GM19452 (cell line): ENCODE measurements around the gene DDR1.
A peak's percentile ranks its signal among the peaks of the same experiment; 100 is the strongest.
"Not testable (repeated sequence)": the region's sequence is repeated elsewhere in the genome, so short reads cannot be mapped to it uniquely, and the experiment has no call there.

Source experiments
- ATAC-seq: cut with Tn5 transposase; IDR thresholded peaks from one replicate; pipeline ENCODE4 v1.9.1; 2021; ENCODE audit not compliant: unreplicated experiment

Gene DDR1

DNA sequence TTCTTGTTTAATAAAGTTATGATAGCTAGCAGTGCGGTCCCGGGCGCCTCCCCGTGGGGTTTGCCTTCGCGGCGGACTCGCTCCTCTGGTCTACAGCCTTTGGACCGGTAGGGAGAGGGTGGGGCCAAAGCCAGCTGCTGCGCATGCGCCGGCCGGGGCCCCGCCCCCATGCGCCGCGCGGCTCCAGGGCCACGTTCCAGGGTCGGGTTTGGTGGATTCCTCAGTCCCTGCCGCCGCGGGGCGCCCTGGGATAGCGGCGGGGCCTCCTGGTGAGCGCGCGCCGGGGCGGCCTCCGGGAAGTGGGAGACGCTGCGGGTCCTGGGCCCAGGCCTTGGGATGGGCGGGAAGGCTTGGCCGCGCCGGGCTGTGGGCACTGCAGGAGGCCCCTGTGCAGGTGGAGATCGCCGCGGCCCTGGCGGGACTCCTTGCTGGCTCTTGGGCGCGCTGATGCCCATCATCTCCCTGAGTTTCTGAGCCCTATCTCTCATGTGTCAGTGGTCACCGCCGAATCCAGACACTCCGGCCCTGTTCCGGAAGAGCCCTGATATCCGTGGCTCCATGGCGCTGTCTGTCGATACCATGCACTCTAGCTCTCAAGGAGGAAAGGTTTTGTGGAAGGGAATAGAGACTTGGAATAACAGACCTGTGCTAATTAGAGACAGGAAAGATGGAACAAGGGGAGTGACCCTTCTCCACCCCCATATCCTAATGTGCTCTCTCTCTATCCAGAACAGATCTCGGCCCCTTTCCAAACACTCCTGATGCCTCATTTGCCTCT, 29.9 kb downstream of the DDR1 start, which contains the start of gene VARS2:
Gene VARS2, plus strand, starts transcription at position 163 of the 778 bp plus-strand sequence. Its CDS starts 599 bp downstream, at position 762.
- peak; percentile 74 for ATAC-seq

DNA sequence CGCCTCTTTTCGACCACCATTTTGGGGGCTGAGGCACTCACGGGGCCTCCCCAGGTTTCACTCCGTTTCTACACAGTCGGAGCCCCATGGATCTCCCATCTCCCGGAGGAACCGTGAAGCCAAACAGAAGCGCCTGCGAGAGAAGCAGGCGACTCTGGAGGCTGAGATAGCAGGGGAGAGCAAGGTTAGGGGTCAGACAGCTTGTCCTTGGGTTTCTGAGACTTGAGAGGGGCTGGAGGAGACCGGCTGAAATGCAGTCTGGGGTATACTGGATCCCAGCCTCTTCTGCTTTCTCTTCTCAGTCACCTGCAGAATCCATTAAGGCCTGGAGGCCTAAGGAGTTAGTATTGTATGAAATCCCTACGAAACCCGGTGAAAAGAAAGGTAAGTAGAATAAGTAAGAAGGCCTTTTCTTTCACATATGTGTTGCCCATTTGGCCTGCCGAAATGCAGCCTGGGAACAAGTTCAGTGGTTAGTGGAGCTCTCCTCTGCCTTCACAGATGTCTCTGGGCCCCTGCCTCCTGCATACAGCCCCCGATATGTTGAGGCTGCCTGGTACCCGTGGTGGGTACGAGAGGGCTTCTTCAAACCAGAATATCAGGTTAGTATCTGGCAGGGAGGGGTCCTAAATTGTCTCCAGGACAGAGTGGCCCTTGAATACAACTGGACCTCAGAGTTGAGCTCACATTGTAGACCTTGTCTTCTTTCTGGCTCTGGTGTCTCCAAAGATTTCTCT, 30.7 kb downstream of the DDR1 start:
- ATAC-seq: no peak

DNA sequence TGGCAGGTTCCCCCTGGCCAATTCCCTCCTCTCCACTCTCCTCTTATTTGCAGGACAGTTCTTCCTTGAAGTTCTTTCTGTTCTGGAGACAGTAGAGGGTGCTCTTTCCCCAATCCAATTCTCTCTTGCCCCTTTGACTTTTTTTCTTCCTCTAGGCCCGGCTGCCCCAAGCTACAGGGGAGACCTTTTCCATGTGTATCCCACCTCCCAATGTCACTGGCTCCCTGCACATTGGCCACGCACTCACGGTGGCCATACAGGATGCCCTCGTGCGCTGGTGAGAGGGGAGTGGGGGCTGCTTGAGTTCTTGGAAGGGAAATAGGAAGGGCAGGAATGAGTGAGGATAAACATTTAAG, 31.2 kb downstream of the DDR1 start:
- ATAC-seq: no peak

DNA sequence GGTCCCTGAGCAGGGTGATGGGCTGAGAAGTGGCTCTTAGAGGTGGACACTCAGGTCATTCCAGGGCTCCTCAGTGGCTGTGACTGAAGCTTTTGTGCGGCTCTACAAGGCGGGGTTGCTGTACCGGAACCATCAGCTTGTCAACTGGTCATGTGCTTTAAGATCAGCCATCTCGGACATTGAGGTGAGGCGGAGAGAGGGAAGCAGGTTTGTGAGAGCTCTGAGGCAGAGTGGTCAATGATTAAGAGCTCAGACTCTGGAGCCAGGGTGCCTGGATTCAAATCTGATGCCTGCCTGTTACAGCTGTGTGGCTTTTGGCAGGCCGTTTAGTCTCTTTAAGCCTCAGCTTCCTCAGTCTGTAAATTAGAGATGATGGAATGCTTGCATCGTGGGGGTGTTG, 32.7 kb downstream of the DDR1 start:
- ATAC-seq: no peak

DNA sequence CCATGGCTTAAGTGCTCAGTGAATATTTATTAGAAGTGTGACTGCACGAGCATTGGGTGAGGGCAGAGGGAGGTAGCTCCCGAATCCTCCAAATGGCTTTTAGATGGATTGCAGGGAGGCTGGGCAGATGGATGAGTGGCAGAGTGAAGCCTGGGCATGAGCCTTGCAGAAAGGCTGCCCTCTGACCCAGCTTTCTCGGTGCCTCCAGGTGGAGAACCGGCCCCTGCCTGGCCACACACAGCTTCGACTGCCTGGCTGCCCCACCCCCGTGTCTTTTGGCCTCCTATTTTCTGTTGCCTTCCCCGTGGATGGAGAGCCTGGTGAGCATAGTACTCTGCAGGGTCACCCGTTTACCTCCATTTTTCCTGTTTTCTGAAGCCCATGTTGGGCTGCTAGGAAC, 33.2 kb downstream of the DDR1 start:
- ATAC-seq: no peak

DNA sequence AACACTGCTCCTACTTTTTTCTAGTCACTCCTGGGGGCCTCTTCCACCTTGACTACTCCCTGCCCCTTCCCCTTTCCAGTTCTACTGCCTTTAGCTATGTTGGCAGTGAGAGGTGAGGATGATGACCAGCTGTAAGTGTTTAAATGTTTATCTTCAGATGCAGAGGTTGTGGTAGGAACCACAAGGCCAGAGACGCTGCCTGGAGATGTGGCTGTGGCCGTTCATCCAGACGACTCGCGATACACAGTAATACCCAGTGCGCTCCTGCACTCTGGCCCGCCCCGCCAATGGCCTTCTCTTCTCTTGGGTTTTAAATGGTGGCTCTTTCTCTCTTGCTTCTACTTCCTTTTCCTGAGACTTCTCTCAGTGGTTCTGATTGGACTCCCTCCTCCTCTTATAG, 34.4 kb downstream of the DDR1 start:
- ATAC-seq: no peak

DNA sequence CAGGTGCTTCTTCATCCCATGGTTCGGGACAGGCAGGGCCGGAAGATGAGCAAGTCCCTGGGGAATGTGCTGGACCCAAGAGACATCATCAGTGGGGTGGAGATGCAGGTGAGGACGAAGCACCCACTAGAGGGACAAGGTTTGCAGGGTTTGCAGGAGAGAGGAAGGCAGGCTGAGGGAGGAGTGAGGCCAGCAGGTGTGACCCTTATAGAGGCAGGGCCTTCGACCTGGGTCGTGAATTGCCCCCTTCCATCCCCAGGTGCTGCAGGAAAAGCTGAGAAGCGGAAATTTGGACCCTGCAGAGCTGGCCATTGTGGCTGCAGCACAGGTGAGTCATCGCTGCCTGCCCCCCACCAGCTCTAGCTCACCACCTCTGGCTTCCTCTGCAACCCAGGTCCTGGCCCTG, 38.1 kb downstream of the DDR1 start:
- ATAC-seq: no peak

DNA sequence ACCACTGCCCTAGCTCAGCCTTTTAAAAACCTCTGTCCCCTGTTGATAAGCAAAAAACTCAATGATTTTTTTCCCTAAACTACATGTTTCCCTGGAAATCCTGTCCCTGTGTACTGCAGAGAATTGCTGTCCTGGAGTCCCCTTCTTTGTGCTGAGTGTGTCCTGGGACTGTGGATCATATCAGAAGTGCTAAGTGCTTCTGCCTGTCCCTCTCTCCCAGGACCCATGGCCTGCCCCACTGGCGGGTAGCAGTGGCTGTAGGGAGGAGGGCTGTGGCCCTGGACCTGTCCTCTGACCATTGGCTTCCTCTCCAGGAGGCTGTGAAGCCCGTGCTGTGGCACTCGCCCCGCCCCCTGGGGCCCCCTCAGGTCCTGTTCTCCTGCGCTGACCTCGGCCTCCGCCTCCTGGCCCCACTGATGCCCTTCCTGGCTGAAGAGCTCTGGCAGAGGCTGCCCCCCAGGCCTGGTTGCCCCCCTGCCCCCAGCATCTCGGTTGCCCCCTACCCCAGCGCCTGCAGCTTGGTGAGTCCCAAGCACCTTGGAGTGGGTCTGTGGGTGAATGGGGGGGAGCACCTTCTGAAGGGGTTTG, 39.8 kb downstream of the DDR1 start:
- not testable (repeated sequence) for ATAC-seq

DNA sequence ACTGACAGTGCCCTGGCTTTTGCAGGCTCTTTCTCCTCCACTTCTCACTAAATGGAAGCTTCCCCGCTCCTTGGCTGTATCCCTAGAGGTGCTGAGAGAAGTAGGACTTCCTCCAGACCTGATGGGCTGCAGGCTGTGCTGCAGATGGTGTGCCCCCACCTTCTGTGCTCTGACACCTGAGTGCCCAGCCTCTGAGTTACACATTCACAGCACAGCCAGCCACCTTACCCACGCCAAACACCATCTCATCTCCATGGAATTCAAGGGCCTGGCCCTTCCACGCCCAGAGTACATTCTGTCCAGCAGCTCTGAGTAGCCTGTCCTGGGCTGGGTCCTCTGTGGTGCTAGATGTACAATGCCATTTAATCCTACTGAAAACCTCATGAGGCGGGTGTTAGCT, 42.3 kb downstream of the DDR1 start:
- no peak for ATAC-seq

DNA sequence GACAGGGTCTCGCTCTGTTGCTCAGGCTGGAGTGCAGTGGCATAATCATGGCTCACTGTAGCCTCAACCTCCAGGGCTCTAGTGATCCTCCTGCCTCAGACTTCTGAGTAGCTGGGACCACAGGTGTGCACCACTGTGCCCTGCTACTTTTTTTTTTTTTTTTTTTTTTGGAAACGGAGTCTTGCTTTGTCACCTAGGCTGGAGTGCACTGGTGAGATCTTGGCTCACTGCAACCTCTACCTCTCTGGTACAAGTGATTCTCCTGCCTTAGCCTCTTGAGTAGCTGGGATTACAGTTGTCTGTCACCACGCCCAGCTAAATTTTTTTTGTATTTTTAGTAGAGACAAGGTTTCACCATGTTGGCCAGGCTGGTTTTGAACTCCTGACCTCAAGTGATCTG, 42.8 kb downstream of the DDR1 start:
- ATAC-seq: not testable (repeated sequence)

DNA sequence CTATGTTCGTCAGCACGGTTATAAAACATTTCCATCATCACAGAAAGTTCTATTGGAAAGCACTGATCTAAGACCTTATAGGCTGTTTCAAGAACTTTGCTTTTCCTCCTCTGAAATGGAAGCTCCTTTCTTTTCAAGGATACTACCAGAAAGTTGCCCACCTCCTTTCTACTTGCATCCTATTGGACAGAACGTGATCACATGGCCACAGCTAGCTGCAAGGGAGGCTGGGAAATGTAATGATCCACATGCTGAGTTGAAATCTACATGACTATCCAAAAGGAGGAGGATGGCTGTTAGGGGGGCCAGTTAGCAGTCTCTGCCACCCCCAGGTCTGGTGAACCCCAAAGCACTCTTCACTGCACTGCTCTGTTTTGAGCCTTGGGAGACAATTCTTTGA, 44.4 kb downstream of the DDR1 start:
- no peak for ATAC-seq

DNA sequence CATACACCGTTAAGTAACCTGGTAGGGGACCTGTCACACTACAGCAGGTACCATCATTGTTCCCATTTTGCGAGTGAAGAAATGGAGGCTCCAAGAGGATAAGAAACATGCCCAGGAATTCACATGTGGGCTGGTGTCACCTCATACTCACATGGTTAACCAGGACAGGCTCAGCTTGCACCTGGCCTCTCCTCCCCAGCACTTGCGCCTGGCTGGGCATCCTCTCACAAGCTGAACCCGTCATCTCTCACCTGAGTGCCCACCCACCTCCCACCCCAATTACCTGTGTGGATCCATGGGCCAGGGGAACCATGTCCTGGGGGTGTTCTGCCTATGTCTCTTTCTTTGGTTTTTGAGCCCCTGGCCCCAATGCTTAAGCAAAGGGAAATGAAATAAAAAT, 46.2 kb downstream of the DDR1 start:
- ATAC-seq: no peak

DNA sequence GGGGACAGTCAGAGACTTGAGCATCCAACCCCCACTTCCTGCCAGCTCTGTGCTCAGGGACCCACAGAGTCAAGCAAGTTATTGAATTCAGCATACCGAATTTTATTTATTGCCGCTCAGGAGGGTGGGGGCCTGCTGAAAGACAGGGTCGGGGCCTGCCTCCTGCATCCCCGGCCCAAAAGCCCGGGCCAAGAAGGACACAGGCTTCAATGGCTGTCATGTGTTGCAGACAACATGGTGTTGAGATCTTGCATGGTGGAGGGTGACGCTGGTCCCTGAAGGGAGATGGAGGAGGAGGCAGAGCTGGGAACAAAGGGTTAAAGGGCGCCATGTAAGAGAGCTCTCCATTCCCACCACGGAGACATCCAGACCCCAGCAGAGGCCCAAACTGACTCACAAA, 47.0 kb downstream of the DDR1 start:
- ATAC-seq: no peak

DNA sequence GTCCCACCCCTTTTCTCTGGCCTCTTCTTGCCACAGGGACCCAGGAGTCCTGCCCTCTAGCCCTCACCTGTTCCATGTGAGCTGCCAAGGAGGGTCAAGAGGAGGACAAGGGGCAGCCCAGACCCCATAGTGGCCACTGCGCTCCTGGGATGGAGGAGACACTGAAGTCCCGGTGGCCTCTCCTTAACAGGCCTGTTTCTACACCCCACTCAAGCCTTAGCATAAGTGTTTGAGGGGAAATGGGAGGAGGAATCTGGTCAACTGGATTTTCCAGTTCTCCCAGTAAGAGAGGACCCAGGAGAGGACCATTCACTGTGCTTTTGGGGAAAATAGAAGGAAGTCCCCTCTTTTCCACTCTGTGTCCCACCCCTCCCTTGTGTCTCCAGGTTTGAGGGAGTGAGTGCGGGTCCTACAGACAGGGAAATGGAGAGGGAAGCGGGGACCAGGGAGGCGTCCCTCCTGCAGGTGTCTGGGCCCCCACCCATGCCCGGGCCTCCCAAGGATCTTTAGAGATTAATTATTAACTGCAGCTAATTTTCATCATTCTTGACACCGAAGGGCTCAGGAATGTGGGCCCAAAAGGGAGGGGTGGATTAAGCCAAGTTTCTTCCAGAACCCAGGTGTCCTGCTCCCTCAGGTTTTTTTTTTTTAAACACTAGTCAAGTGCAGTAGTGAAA, 47.8 kb downstream of the DDR1 start, which contains the start of gene SFTA2:
Gene SFTA2, minus strand, starts transcription at position 202 of the 677 bp plus-strand sequence. Its CDS starts 74 bp downstream, at position 128.
- ATAC-seq: no peak

DNA sequence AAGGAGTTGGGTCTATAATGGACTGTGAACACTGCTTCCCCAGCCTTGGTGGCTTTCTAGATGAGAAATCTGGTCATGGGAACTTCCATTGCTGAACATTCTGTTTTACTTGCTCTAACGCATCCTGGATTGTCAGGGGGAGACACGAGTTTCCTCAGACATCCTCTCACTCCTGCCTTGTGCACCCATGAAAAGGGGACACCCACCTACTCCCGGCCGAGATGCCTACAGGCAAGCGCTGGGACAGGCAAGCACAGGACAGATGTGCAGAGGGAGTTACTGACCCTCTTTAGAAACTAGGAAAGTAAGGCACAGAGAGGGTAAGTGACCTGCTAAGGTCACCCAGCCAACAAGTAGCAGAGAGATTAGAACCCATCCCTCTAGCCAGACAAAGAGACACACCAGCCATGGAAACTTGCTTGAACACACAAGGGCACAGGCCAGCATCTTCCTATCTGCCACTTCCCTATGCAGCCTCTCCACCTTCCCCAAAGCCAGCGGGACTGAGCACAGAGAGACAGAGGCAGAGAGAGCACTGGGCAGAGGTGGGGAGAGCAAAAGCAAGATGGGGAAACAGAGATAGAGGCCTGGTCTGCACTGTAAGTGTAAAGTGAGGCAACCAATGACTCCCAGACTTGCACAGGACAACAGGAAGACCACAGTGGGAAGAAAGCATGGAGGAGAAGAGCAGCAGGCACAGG, 48.5 kb downstream of the DDR1 start:
- ATAC-seq: no peak

DNA sequence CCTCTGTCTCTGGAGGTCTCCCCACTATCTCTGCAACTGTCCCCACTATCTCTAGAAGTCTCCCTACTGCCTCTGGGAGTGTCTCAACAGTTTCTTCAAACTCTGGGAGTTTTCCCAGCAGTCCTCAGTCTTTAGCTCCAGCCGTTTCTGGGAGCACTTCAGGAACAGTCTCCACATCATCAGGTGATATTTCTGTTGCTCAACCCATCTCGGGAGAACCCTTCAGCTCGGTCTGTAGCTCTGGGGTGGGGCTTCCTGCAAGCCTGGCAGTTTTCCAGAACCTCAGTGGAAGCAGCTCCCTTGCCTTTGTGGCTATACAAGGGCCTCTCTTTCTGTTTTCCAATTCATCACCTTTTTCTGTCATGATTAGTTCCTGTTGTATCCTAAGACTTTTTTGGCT, 50.7 kb downstream of the DDR1 start:
- ATAC-seq: no peak

DNA sequence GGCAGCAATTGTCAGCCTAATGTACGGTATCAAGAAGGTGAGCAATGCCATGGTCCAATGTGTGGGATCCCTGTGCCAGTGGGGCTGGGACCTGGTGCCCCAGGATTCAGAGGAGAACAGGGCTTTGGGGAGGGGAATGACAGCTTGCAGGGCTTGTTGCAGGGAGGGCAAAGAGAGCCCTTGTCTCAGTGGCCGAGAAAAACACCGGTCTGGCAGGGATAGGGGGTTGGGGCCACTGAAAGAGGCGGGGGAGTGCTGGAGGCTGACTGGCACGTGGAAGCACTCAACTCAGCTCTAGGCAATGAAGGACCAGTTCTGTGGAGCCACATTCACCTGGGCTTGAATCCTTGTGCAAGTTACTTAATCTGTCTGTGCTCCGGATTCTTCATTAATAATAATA, 52.9 kb downstream of the DDR1 start:
- no peak for ATAC-seq

DNA sequence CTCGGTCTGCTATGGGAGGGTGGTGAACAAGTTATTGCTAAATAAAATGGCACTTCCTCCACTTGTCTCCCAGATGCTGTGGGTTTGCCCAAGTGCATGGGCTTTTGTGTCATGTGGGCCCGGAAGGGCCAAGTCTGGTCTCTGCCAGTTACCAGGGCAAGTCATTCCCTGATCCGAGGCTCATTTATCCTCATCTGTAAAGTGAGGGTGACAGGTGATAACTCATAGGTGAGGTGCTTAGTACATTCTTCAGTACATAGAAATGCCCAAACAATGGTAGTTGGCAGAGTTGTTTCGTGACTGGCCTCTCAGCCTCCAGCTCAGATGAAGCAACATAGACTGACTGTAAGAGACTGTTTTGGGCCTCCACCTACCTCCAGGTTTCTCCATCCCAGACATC, 54.4 kb downstream of the DDR1 start:
- no peak for ATAC-seq

DNA sequence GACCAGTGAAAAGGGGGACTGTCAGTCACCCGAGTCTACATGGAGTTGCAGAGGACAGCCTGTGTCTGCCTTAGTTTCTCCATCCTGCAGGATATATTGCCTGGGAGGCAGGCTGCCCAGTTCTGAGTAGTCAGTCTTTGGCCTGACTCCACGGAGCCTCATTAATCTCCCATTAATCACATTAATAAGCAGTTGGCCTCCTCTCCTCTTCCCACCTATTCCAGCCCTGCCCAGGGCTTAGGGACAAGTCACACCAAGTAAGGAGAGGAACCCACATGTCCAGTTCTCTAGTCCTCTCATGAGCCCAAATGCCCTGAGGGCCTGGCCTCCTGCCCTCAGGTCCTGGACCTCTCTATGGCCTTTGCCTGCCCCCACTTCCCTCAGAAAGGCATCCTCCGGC, 55.2 kb downstream of the DDR1 start:
- ATAC-seq: no peak

DNA sequence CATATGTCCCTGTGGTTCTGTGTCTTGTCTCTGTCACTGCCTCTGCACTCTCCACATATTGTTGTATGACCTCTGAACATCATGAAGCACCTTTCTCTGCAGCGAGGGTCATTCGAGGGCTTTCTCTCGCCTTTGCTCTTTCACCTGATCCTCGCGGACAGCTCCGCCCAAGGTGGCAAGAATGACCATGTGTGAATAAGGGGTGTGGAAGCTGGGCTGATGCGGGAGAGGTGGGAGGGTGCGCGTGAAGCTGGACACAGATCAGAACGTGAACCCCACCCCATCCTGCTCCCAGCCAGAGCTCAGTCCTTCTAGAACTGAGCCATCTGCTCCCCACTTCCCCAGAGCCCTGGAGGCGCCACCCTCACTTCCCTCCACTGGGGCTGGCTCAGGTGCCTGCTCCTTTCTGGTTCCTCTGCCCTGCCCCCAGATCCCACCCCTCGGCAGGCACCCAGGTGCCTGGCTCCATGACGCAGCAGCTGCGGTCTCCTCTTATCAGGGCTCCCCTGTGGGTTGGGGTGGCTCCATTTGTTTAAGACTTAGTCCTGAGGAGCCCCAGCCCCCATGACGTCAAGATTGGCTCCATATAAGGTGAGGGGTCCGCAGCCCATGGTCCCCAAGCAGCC, 56.2 kb downstream of the DDR1 start, which contains the start of gene MUCL3:
Gene MUCL3, plus strand, starts transcription at position 613 of the 626 bp plus-strand sequence. CDS start 27 bp downstream, outside the sequence.
- ATAC-seq: no peak
